Breast epithelium (tissue), 4 donors: Measurements from ENCODE around the gene OR52E1. TPM values are rescaled to one million over a fixed set of nuclear protein-coding genes. Genes with fewer than 3 reads are reported as not detected.
"Not testable (repeated sequence)": the region's sequence is repeated elsewhere in the genome, so short reads cannot be mapped to it uniquely, and the experiment has no call there.

Experiments
- DNase-seq, 2 donors: peaks; one replicate each; pipeline ENCODE4 v3.0.0-alpha.2; 2019; ENCODE audit warnings: low spot score in 2 of 2
- H3K27ac ChIP-seq, 2 donors: fragments of 200-600 bp; sonication (generic) in 1 of 2; one replicate each; pipeline ENCODE4 v1.5.1; 2016 to 2019; ENCODE audit warnings: mild to moderate bottlenecking in 1 of 2
- H3K27me3 ChIP-seq, 2 donors: fragments of 200-600 bp; sonication (generic) in 1 of 2; one replicate each; pipeline versions ENCODE4 v1.5.1 to v1.6.0; 2017 to 2019; ENCODE audit warnings: control low read depth in 1 of 2, mild to moderate bottlenecking in 1 of 2
- H3K36me3 ChIP-seq: fragments of 200-600 bp; one replicate; pipeline ENCODE4 v1.5.1; 2019
- H3K4me1 ChIP-seq, 2 donors: fragments of 200-600 bp; sonication (generic); one replicate each; pipeline ENCODE4 v1.5.1; 2016 to 2019; ENCODE audit warnings: control low read depth in 1 of 2
- H3K4me3 ChIP-seq, 3 donors: fragments of 200-600 bp; sonication (generic); 1 replicate in 2 of 3; 2 replicates in 1 of 3; pipeline ENCODE4 v1.5.1; 2016 to 2019; ENCODE audit warnings: mild to moderate bottlenecking in 3 of 3, moderate library complexity in 2 of 3
- H3K9me3 ChIP-seq, 2 donors: fragments of 200-600 bp; sonication (generic) in 1 of 2; one replicate each; pipeline ENCODE4 v1.5.1; 2016 to 2019; ENCODE audit warnings: control low read depth in 1 of 2
- POLR2A ChIP-seq: fragments of 450-650 bp; IDR thresholded peaks from one replicate; pipeline ENCODE4 v1.6.1; 2016; ENCODE audit warnings: antibody characterized with exemption, mild to moderate bottlenecking, moderate library complexity
- POLR2AphosphoS5 ChIP-seq, 3 donors: sonication (generic); formaldehyde crosslinking; IDR thresholded peaks; one replicate each; pipeline ENCODE4 v1.6.1; 2017; ENCODE audit warnings: antibody characterized with exemption in 3 of 3
- intact Hi-C: fragments of 100-400 bp; cut with DNase I; formaldehyde crosslinking; loops from one replicate; pipeline ENCODE4 v1.15.1; 2023; ENCODE audit warnings: low total_unique reads
- total RNA-seq, 3 donors: library from RNA; depleted of rRNA; stranded (reverse); fragments of >200 nt; gene quantifications; one replicate each; pipeline ENCODE4 v1.1.0, GENCODE V29; 2016
- TF ChIP-seq, protein P1 (sequence below), 3 donors: fragments of 450-650 bp; IDR thresholded peaks; one replicate each; pipeline ENCODE4 v1.5.1; 2016 to 2017; ENCODE audit warnings: antibody characterized with exemption in 3 of 3, mild to moderate bottlenecking in 3 of 3, moderate library complexity in 3 of 3

OR52E1 gene
- total RNA-seq, 3 donors from 2014 or later: not detected

GRCh38 chr11:5040876-5041275 is 28.5 kb upstream of the OR52E1 start:
- H3K27ac ChIP-seq: no peak overlapping the region
- H3K9me3 ChIP-seq: no peaks in the 10 kb centered on the region
- intact Hi-C loops: no loop called here
- DNase-seq: no peak
- no peaks in the 10 kb centered on the region for H3K4me1 ChIP-seq
- H3K4me3 ChIP-seq: no peak overlapping the region
- TF ChIP-seq POLR2A (no peak), POLR2AphosphoS5 (IDR thresholded peaks at IDR 0.05) (no peak)
- TF ChIP-seq, protein P1, sequence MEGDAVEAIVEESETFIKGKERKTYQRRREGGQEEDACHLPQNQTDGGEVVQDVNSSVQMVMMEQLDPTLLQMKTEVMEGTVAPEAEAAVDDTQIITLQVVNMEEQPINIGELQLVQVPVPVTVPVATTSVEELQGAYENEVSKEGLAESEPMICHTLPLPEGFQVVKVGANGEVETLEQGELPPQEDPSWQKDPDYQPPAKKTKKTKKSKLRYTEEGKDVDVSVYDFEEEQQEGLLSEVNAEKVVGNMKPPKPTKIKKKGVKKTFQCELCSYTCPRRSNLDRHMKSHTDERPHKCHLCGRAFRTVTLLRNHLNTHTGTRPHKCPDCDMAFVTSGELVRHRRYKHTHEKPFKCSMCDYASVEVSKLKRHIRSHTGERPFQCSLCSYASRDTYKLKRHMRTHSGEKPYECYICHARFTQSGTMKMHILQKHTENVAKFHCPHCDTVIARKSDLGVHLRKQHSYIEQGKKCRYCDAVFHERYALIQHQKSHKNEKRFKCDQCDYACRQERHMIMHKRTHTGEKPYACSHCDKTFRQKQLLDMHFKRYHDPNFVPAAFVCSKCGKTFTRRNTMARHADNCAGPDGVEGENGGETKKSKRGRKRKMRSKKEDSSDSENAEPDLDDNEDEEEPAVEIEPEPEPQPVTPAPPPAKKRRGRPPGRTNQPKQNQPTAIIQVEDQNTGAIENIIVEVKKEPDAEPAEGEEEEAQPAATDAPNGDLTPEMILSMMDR (IDR thresholded peaks at IDR 0.05): no peak
- H3K36me3 ChIP-seq: no peaks in the 10 kb centered on the region
- H3K27me3 ChIP-seq: no peaks in the 10 kb centered on the region

DNA sequence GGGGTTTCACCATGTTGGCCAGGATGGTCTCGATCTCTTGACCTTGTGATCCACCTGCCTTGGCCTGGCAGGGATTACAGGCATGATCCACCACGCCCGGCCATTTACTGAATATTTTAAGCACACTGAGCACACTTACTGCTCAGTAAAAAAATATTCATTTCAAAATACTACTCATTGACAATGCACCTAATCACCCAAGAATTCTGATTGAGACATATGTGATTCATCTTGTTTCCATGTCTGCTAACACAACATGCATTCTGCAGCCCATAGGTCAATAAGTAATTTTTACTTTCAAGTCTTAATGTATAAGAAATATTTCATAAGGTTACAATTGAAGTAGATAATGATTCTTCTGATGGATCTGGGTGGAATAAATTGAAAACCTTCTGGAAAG is 27.3 kb upstream of the OR52E1 start:
- H3K4me1 ChIP-seq: no peaks in the 10 kb centered on the region
- TF ChIP-seq, protein P1 (IDR thresholded peaks at IDR 0.05): no peak
- TF ChIP-seq POLR2A (no peak), POLR2AphosphoS5 (IDR thresholded peaks at IDR 0.05) (no peak)
- no peak overlapping the region for H3K27ac ChIP-seq
- intact Hi-C loops: no loop called here
- no peaks in the 10 kb centered on the region for H3K27me3 ChIP-seq
- DNase-seq: no peak
- no peaks in the 10 kb centered on the region for H3K9me3 ChIP-seq
- no peaks in the 10 kb centered on the region for H3K36me3 ChIP-seq
- H3K4me3 ChIP-seq: no peak overlapping the region

DNA sequence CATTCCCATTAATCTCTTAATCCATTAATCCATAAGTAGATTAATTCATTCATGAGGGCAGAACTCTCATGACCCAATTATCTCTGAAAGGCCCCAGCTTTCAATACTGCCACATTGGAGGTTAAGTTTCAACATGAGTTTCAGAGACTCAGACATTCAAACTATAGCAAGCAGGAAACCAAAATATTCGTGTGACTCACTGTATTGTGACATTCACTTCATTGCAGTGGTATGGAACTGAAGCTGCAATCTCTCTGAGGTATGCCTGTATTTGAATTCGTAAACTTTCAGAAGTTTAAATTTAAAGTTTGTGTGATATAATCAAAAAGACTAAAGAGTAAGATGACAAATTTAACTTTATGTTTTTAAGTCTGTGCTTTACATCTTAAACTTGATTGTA is 26.0 kb upstream of the OR52E1 start:
- Histone ChIP-seq H3K27me3 (no peaks in the 10 kb centered on the region), H3K4me1 (no peaks in the 10 kb centered on the region), H3K9me3 (no peaks in the 10 kb centered on the region), H3K36me3 (no peaks in the 10 kb centered on the region), H3K4me3 (no peak overlapping the region), H3K27ac (no peak overlapping the region)
- no peak for TF ChIP-seq POLR2AphosphoS5 (IDR thresholded peaks at IDR 0.05)
- TF ChIP-seq, protein P1 (IDR thresholded peaks at IDR 0.05): no peak
- no peak for TF ChIP-seq POLR2A
- intact Hi-C loops: no loop called here
- DNase-seq: no peak

DNA sequence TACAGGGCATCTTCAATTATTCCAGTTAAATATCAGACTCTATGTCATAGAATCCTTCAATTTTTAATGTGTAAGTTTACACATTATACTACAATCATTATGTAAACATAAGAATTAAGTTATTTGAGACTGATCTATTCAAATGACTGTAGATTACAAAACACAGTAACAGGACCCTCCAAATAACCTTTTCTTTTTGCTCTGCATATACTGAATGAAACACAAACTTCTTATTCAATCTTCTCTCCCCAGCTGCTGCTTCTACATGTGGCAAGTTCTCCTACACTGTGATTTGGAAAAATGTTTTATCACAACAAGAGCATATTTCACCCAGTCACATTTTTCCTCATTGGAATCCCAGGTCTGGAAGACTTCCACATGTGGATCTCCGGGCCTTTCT is 23.1 kb upstream of the OR52E1 start, which contains the start of gene OR52J3:
Gene OR52J3, plus strand, starts transcription at position 301 of the 400 bp plus-strand sequence. Its CDS starts 0 bp downstream, at position 301.
- H3K27me3 ChIP-seq: no peaks in the 10 kb centered on the region
- H3K36me3 ChIP-seq: no peaks in the 10 kb centered on the region
- DNase-seq: no peak
- intact Hi-C loops: no loop called here
- TF ChIP-seq, protein P1 (IDR thresholded peaks at IDR 0.05): no peak
- no peak for TF ChIP-seq POLR2AphosphoS5 (IDR thresholded peaks at IDR 0.05)
- no peak for TF ChIP-seq POLR2A
- H3K4me1 ChIP-seq: no peaks in the 10 kb centered on the region
- H3K27ac ChIP-seq: no peak within 1 kb of the TSS
- H3K4me3 ChIP-seq: no peak within 1 kb of the TSS
- H3K9me3 ChIP-seq: no peaks in the 10 kb centered on the region

GRCh38 chr11:5046754-5047330 is 22.5 kb upstream of the OR52E1 start:
- H3K9me3 ChIP-seq: no peaks in the 10 kb centered on the region
- TF ChIP-seq, protein P1 (IDR thresholded peaks at IDR 0.05): no peak
- TF ChIP-seq POLR2AphosphoS5 (IDR thresholded peaks at IDR 0.05) (no peak), POLR2A (no peak)
- intact Hi-C loops: no loop called here
- H3K4me3 ChIP-seq: no peak overlapping the region
- no peak for DNase-seq
- no peaks in the 10 kb centered on the region for H3K36me3 ChIP-seq
- no peak overlapping the region for H3K27ac ChIP-seq
- no peaks in the 10 kb centered on the region for H3K4me1 ChIP-seq
- H3K27me3 ChIP-seq: no peaks in the 10 kb centered on the region

DNA sequence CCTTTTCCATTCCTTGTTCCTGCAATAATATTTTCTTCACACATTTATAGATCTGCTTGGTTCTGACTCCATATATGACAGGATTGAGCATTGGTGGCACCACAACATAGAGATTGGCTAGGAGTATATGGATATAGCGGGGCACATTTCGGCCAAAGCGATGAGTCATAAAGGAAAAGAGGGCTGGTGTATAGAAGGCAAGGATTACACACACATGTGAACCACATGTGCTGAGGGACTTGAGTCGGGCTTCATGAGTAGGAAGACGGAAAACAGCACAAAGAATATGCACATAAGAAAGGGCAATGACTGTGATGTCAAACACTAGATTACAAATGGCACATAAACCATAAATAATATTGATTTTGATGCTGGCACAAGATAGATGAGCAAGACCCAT is 10.7 kb upstream of the OR52E1 start:
- H3K27ac ChIP-seq: not testable (repeated sequence)

More for the DNA sequence above, 10.7 kb upstream of the OR52E1 start:
- H3K36me3 ChIP-seq, H3K4me1 ChIP-seq, intact Hi-C loops, DNase-seq, H3K4me3 ChIP-seq, H3K27me3 ChIP-seq, H3K9me3 ChIP-seq: not testable (repeated sequence)
